IPS-18c (cell line): ENCODE results near the gene RPL26.
"Not testable (repeated sequence)": the region's sequence is repeated elsewhere in the genome, so short reads cannot be mapped to it uniquely, and the experiment has no call there.

ENCODE experiments used
- H3K4me3 ChIP-seq: 2 replicates; pipeline ENCODE4 v1.7.0; 2013; ENCODE audit warnings: low read depth, mild to moderate bottlenecking, low read length, moderate library complexity; ENCODE audit not compliant: insufficient read depth
- H3K9me3 ChIP-seq: one replicate; pipeline ENCODE4 v1.6.1; 2013; ENCODE audit warnings: mild to moderate bottlenecking, low read length, moderate library complexity; ENCODE audit not compliant: control insufficient read depth, insufficient read depth

The RPL26 gene

DNA sequence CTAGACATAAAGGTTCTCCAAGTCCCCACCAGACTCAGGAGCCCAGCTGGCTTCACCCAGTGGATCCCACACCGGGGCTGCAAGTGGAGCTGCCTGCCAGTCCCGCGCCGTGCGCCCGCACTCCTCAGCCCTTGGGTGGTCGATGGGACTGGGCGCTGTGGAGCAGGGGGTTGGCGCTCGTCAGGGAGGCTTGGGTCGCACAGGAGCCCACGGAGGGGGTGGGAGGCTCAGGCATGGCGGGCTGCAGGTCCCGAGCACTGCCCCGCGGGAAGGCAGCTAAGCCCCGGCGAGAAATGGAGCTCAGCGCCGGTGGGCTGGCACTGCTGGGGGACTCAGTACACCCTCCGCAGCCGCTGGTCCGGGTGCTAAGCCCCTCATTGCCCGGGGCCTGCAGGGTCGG, 36.0 kb downstream of the RPL26 start:
- H3K4me3 ChIP-seq, H3K9me3 ChIP-seq: not testable (repeated sequence)

DNA sequence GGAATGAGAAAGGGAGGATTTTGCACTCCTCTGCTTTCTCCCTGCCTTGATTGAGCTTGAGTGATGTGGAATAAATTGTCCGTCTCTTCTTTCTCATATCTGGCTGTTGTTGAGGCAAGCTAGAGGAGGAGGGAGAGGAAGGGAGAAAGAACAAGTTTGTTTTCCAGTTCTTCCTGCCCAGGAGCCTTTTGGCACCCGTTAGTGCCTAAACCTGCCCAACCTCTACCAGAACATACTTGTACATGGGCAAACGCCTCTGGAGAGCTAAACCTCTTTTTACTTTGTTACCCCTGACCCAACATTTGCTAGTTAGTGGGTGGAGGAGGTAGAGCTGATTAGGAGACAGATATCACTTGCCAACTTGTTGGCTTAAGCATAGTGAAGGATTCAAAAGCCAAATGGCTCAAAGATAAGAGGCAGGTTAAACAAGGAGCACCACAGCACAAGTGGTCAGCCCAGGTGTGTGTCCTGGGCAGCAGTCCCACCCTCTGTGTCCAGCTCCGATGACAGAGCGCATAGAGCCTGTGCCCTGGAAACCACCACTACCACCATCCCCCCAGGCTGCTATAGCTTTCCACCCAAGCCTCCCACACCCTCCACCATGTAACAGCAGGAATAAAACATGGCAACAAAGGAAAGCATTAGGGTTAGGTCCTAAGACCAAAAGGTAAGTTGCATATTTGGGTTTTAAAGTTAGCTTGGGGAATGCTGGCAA, 36.9 kb downstream of the RPL26 start:
- Histone ChIP-seq H3K9me3 (no peaks in the 10 kb centered on the region), H3K4me3 (no peak overlapping the region)

DNA sequence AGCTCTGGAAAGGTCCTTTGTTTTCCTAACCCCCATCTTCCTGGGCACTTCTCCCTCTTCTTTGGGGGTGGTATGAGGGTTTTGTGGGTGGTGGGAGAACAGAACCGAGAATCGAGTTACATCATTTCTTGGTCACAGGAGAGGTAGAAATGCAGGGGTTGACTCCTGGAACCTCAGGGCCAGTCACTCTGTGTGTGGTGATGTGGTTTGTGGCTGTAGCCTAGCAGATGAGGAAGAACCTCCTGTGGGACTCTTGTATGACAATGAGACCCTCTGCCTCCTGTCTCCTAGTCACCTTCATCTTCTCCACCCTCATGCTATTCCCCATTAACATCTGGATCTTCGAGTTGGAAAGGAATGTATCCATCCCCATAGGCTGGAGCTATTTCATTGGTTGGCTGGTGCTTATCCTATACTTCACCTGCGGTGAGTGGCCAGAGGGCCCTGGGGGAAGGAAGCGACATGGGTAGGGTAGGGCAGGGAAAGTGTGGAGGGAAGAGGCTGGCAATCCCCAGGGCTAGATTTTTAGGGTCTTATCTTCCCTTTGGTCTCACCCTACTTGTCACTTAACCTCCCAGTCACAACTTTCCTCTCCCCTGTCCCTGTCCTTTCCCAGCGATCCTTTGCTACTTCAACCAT, 37.8 kb downstream of the RPL26 start:
- Histone ChIP-seq H3K4me3 (no peak overlapping the region), H3K9me3 (no peaks in the 10 kb centered on the region)

DNA sequence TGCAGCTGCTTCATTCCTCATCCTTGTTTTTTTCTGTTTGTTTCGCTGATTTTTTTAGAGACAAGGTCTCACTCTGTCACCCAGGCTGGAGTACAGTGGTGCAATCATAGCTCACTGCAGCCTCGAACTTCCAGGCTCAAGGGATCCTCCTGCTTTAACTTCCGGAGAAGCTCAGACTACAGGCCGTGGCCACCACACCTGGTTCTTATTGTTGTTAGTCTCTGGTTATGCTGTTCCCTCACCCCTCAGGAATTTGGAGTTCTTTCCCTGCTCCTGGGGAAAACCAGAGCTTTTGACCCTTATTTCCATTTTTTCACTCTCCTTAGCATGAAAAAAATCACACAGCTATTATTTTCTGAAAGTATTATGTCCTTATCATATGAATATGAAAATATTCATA, 41.5 kb downstream of the RPL26 start:
- no peak overlapping the region for H3K4me3 ChIP-seq
- no peaks in the 10 kb centered on the region for H3K9me3 ChIP-seq

DNA sequence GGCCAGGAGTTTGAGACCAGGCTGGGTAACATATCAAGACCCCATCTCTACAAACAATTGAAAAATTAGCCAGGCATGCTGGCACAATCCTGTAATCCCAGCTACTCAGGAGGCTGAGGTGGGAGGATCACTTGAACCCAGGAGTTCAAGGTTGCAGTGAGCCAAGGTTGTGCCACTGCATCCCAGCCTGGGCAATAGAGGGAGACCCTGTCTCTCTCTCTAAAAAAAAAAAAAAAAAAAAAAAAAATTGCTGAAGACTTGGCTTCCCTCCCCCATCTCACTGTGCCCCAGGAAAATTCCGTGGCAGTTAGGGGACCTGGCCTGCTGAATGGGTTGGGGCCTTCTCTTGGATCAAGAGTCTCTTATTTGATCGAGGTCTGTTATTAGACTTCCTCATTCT, 43.5 kb downstream of the RPL26 start, which contains the start of gene ODF4:
ODF4 (plus strand) TSS at position 301 of the 400 bp plus-strand sequence. CDS start 212 bp downstream, outside the sequence.
- Histone ChIP-seq H3K4me3 (no peak within 1 kb of the TSS), H3K9me3 (no peaks in the 10 kb centered on the region)

DNA sequence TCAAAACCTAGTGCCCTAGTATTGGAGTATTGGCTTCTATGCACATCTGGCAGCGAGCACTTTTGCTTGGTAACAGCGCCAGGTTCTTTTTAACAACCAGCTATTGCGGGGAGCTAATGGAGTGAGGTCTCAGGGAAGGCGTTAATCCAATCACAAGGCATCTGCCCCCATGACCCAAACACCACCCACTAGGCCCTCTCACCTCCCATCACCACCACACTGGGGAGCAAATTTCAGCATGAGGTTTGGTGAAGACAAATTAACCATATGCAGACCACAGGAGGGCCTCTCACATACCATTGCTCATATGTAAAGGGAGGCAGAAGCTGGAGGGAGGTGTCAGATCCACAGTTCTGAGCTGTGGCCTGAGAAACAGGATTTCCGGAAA, 44.2 kb downstream of the RPL26 start:
- no peaks in the 10 kb centered on the region for H3K9me3 ChIP-seq
- no peak overlapping the region for H3K4me3 ChIP-seq

DNA sequence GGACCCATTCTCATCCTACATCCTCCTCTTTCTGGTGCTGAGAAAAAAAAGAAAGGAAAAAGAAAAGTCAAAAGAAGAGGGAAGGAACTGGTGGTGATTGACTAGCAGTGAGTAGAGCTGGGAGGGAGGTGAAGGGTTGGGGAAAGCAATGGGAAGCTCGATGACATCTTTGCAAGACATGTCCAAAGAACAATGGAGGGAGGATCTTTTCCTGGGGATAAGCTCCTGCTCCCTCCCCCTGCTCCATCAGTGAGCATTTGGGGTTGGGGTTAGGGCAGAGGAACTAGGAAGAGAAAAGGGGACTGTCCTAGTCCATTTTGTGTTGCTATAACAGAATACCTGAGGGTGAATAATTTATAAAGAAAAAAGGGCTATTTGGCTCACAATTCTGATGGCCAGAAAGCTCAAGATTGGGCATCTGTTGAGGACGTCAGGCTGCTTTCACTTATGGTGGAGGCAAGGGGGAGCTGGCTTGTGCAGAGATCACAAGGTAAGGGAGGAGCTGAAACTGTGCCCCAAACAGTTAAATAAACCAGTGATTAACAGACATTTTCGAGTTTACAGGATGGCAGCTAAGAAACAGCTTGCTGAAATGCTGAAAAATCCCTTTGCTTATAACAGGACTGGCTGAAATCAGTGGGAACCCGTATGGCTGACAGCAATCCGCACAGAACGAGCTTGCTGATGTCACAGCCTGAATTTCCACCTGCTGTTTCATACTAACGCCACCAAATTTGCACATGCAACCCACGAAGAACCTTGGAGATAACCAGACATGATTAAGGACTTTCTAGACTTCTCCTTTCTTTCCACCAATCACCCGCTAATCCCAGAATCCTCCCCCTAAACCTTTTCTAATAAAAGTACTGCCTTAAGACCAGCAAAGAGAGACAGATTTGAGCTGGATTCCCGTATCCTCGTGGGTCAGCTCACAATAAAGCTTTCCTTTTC, 44.9 kb downstream of the RPL26 start:
- Histone ChIP-seq H3K4me3 (no peak overlapping the region), H3K9me3 (no peaks in the 10 kb centered on the region)

DNA sequence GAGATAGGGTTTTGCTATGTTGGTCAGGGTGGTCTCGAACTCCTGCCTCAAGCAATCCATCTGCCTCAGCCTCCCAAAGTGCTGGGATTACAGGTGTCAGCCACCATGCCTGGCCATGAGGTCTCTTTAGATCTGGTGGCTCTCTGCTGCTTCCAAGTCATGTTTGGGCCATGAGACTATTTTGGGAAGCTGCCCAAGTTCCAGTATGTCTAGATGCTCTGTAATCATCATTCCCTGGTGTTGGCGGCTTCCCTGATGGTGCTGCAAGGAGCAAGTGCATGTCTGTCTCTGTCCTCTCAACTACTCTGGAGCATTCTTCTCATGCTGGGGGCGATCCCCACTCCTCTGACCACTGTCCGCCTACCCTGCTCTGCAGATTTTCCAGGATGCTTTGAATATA, 49.7 kb downstream of the RPL26 start:
- Histone ChIP-seq H3K9me3 (no peaks in the 10 kb centered on the region), H3K4me3 (no peak overlapping the region)

DNA sequence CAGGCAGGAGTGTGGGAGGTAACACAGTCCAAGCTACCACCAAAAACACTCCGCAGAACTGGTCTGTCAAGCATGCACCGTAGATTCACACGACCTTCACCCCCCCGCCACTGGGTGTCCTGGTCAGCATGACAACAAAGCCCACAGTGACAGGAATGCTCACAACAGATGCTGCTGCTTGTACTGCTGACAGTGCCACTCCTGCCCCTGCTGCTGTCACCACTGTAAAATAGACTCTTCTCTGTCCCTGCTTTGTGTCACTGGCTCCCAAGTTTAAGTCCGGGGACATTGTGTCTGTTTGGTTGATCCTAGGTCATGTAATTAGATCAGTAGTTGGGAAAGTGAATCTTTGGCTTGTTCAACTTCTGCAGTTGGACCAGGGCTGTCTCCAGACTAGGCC, 50.3 kb downstream of the RPL26 start:
- H3K4me3 ChIP-seq: no peak overlapping the region
- no peaks in the 10 kb centered on the region for H3K9me3 ChIP-seq

DNA sequence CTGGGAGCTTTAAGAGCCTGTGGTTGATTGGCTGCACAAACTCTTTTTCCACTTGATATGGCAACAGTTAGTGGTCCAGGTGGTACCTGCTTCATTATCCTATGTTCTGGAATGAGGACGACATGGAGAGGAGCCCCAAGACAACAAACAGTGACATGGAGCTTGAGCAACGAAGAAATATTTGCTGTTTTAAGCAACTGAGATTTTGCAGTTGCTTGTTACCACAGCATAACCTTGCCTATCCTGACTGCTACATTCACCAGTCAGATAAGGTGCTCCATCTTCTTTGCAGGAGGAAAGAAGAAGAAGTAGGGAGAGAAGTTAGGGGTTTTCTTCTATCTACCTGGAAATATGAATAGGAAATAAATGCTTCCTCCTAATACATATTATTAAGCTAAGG, 50.9 kb downstream of the RPL26 start:
- no peaks in the 10 kb centered on the region for H3K9me3 ChIP-seq
- no peak overlapping the region for H3K4me3 ChIP-seq
